K562 (cell line): ENCODE results near the gene MYBPHL. TPM values are rescaled to one million over a fixed set of nuclear protein-coding genes. Genes with fewer than 3 reads are reported as not detected.

Experiments used
- ATAC-seq: fragments of 200-7000 bp; cut with Tn5 transposase; 3 replicates; pipeline ENCODE4 v1.9.1; 2020; ENCODE audit warnings: moderate library complexity
- BruUV-seq: library from RNA; stranded (reverse); fragments of 400-500 nt; replicated peaks from 2 replicates; lab custom pipeline; 2021; lab: Mats Ljungman, UMichigan
- CTCF ChIA-PET: fragments of 300-600 bp; formaldehyde crosslinking; extraction: SDS; loops from one replicate; lab custom pipeline; 2021; ENCODE audit warnings: low intra/inter-chr PET ratio; lab: Yijun Ruan, JAX
- POLR2A ChIA-PET: fragments of 300-600, 350-650 bp; sonication (Branson Sonifier 250); formaldehyde crosslinking; extraction: SDS; loops from one replicate; lab custom pipeline; 2021; ENCODE audit warnings: antibody characterized with exemption, inconsistent platforms; lab: Yijun Ruan, JAX
- DNase-seq, 4 experiments: peaks; one replicate each; pipeline versions ENCODE4 v3.0.0 to v3.0.0-alpha.2; 2011 to 2018; ENCODE audit warnings: low spot score in 3 of 4, mixed read lengths in 3 of 4; ENCODE audit errors: extremely low read depth in 1 of 4
- FAIRE-seq: peaks from 2 replicates; lab custom pipeline; 2011; peaks lifted over from hg19 to GRCh38; lab: Jason Lieb, UNC
- H2AFZ ChIP-seq: 2 replicates; pipeline ENCODE4 v1.6.0; 2011; ENCODE audit warnings: low read depth, low read length, control low read depth, inconsistent platforms
- H3K27ac ChIP-seq: fragments of 200-600 bp; 3 replicates; pipeline ENCODE4 v1.8.0; 2011; ENCODE audit warnings: low read depth, mild to moderate bottlenecking, control low read depth, inconsistent platforms, low read length, moderate library complexity, mixed read lengths; ENCODE audit errors: extremely low read depth
- H3K27me3 ChIP-seq, 2 experiments: fragments of 300-600 bp in 1 of 2; 2 replicates in 1 of 2; 3 replicates in 1 of 2; pipeline versions ENCODE4 v1.6.0 to v1.8.0; 2011; ENCODE audit warnings: inconsistent platforms in 2 of 2, low read length in 2 of 2, mild to moderate bottlenecking in 1 of 2, mixed read lengths in 1 of 2, moderate library complexity in 1 of 2; ENCODE audit not compliant: control insufficient read depth in 2 of 2, insufficient read depth in 2 of 2
- H3K36me3 ChIP-seq: fragments of 300-600 bp; 3 replicates; pipeline ENCODE4 v1.8.0; 2011; ENCODE audit warnings: mild to moderate bottlenecking, low read length, inconsistent platforms; ENCODE audit not compliant: control insufficient read depth, insufficient read depth
- H3K4me1 ChIP-seq, 2 experiments: fragments of 200-600 bp in 1 of 2; replicated peaks in 1 of 2; 2 replicates in 1 of 2; 3 replicates in 1 of 2; pipeline versions ENCODE4 v1.5.1 to v1.8.0; 2011; ENCODE audit warnings: inconsistent platforms in 2 of 2, low read length in 2 of 2, mild to moderate bottlenecking in 1 of 2, mixed read lengths in 1 of 2, moderate library complexity in 1 of 2; ENCODE audit not compliant: control insufficient read depth in 2 of 2, insufficient read depth in 2 of 2
- H3K4me2 ChIP-seq: 2 replicates; pipeline ENCODE4 v1.6.1; 2011; ENCODE audit warnings: low read length, control low read depth, inconsistent platforms, mixed read lengths; ENCODE audit not compliant: insufficient read depth
- H3K4me3 ChIP-seq: fragments of 200-600 bp; sonication (generic), shearing (Covaris generic); 2 replicates; pipeline ENCODE4 v1.5.1; 2016; ENCODE audit warnings: control low read depth, inconsistent platforms
- H3K79me2 ChIP-seq: fragments of 200-600 bp; 3 replicates; pipeline ENCODE4 v1.8.0; 2011; ENCODE audit warnings: low read length, inconsistent platforms; ENCODE audit not compliant: control insufficient read depth, insufficient read depth
- H3K9ac ChIP-seq, 2 experiments: 2 replicates each; pipeline versions ENCODE4 v1.6.0 to v1.6.1; 2011; ENCODE audit warnings: low read depth in 2 of 2, low read length in 2 of 2, control low read depth in 1 of 2, inconsistent platforms in 1 of 2, mild to moderate bottlenecking in 1 of 2, mixed read lengths in 1 of 2; ENCODE audit not compliant: insufficient read depth in 1 of 2
- H3K9me1 ChIP-seq: one replicate; pipeline ENCODE4 v1.6.0; 2011; ENCODE audit warnings: inconsistent platforms, mild to moderate bottlenecking, low read length, moderate library complexity; ENCODE audit not compliant: control insufficient read depth, insufficient read depth
- H3K9me3 ChIP-seq: replicated peaks from 2 replicates; pipeline ENCODE4 v1.5.1; 2011; ENCODE audit warnings: low read depth, low read length, inconsistent platforms; ENCODE audit not compliant: control insufficient read depth, insufficient read depth
- H4K20me1 ChIP-seq: replicated peaks from 2 replicates; pipeline ENCODE4 v1.6.1; 2011; ENCODE audit warnings: low read length, inconsistent platforms, mixed read lengths; ENCODE audit not compliant: control insufficient read depth, insufficient read depth
- FOXP1 ChIP-seq: sonication (generic); formaldehyde crosslinking; IDR thresholded peaks from 2 replicates; pipeline ENCODE4 v1.8.0; 2022; ENCODE audit warnings: mild to moderate bottlenecking, missing genetic modification reagents
- FUS ChIP-seq: fragments of 200-400 bp; formaldehyde crosslinking; optimal IDR thresholded peaks from 2 replicates; pipeline ENCODE3; 2017; ENCODE audit warnings: low read depth, low read length
- NFIC ChIP-seq: fragments of 450-650 bp; IDR thresholded peaks from 2 replicates; pipeline ENCODE4 v1.6.1; 2017; ENCODE audit warnings: mild to moderate bottlenecking, inconsistent platforms
- NONO ChIP-seq, 2 experiments: fragments of 200-400 bp in 1 of 2; fragments of 450-650 bp in 1 of 2; formaldehyde crosslinking in 1 of 2; IDR thresholded peaks; 2 replicates each; pipeline ENCODE4 v1.6.1; 2017; ENCODE audit warnings: low read depth in 2 of 2, mild to moderate bottlenecking in 2 of 2, moderate library complexity in 2 of 2, low read length in 1 of 2
- SRSF9 ChIP-seq: fragments of 200-400 bp; formaldehyde crosslinking; IDR thresholded peaks from 2 replicates; pipeline ENCODE4 v1.6.1; 2017; ENCODE audit warnings: low read depth, low read length, borderline replicate concordance
- TCF7 ChIP-seq: sonication (generic); IDR thresholded peaks from 2 replicates; pipeline ENCODE4 v1.6.1; 2016; ENCODE audit warnings: antibody characterized with exemption, borderline replicate concordance
- XRCC5 ChIP-seq: fragments of 200-400 bp; formaldehyde crosslinking; IDR thresholded peaks from 2 replicates; pipeline ENCODE4 v1.6.1; 2017; ENCODE audit warnings: low read depth, mild to moderate bottlenecking, low read length
- YBX1 ChIP-seq: fragments of 450-650 bp; IDR thresholded peaks from 2 replicates; pipeline ENCODE4 v1.7.1; 2016; ENCODE audit warnings: mild to moderate bottlenecking
- YY1 ChIP-seq, 3 experiments: IDR thresholded peaks; 2 replicates each; pipeline ENCODE4 v1.6.1; 2011; ENCODE audit warnings: low read length in 2 of 3, mild to moderate bottlenecking in 2 of 3, moderate library complexity in 2 of 3, borderline replicate concordance in 1 of 3, control low read depth in 1 of 3, low read depth in 1 of 3; ENCODE audit not compliant: insufficient read depth in 3 of 3, insufficient replicate concordance in 2 of 3, control insufficient read depth in 1 of 3, insufficient read length in 1 of 3; ENCODE audit errors: extremely low read depth in 1 of 3
- ZNF239 ChIP-seq: fragments of 250-450 bp; sonication (Bioruptor Pico); IDR thresholded peaks from 2 replicates; pipeline ENCODE4 v1.4.0; 2020; ENCODE audit warnings: mild to moderate bottlenecking
- WGBS: fragments of 100-300 bp; shearing (Covaris generic); methylation state at CpG from one replicate; pipeline ENCODE4 v1.1.6; 2016; ENCODE audit warnings: low coverage, mixed read lengths; ENCODE audit not compliant: insufficient coverage; ENCODE audit errors: missing lambda C conversion rate; 5-methylcytosine and 5-hydroxymethylcytosine counted together
- in situ Hi-C: fragments of 300-500 bp; cut with MboI; formaldehyde crosslinking; loops from 4 replicates; pipeline ENCODE4 v1.15.0; 2018; ENCODE audit warnings: inconsistent platforms, mixed read lengths
- intact Hi-C: fragments of 100-400 bp; cut with micrococcal nuclease; formaldehyde crosslinking; loops from 2 replicates; pipeline ENCODE4 v1.14.2; 2022
- polyA plus RNA-seq, 8 experiments: library from polyadenylated mRNA; depleted of rRNA in 4 of 8; stranded (reverse) in 5 of 8; unstranded in 3 of 8; fragments of >200 nt; fragmentation: Nextera tagmentation in 2 of 8; fragmentation: Illumina TruSeq in 1 of 8; extraction: Ambion mirVana in 2 of 8; extraction: Trizol in 1 of 8; gene quantifications; 2 replicates each; pipeline versions ENCODE4 v1.2.1 to v1.2.3, GENCODE V29; 2011 to 2014; ENCODE audit warnings: inconsistent platforms in 1 of 8, missing spikeins in 1 of 8
- total RNA-seq, 7 experiments: library from RNA; depleted of rRNA in 6 of 7; stranded (reverse); fragments of >200 nt in 6 of 7; fragmentation: Illumina TruSeq in 2 of 7; extraction: Trizol in 2 of 7; gene quantifications; 2 replicates each; pipeline versions ENCODE4 v1.2.1 to v1.2.3, GENCODE V29; 2011 to 2021; ENCODE audit warnings: low replicate concordance in 1 of 7
- TF ChIP-seq, protein P1 (sequence below): fragments of 250-450 bp; sonication (Bioruptor Pico); IDR thresholded peaks from 2 replicates; pipeline ENCODE4 v1.4.0; 2020
- TF ChIP-seq, protein P2 (sequence below): sonication (generic); formaldehyde crosslinking; IDR thresholded peaks from 2 replicates; pipeline ENCODE4 v1.8.0; 2023; ENCODE audit warnings: missing genetic modification reagents, mild to moderate bottlenecking, borderline replicate concordance

The MYBPHL gene
- total and polyA plus RNA-seq, 9 of the 15 experiments (the other 6 are each of a cell fraction or from before 2014, with no cell fraction given), result 0.20 to 1.9 (median 0.33) TPM

- peaks cover 25 to 32% of the 10 kb centered on the region in 2 experiments for H3K4me1 ChIP-seq
- no peak overlapping the region for H3K4me3 ChIP-seq
- peak overlapping the region; percentile 20; the same call in 1 of the 2 replicates for H3K4me2 ChIP-seq
- ChIA-PET CTCF (no interaction called here), POLR2A (interaction anchor here (0.6 to 1.2 kb wide), 3 partner anchors 11 to 131 kb away, joined by 3 to 5 read pairs (median 4); no protein-coding TSS in a partner anchor)
- no peaks in the 10 kb centered on the region for H3K9me3 ChIP-seq
- H3K9me1 ChIP-seq, result no peaks in the 10 kb centered on the region
- intact Hi-C loops, result no loop called here
- peak overlapping the region; percentile 51; the same call in 1 of the 3 replicates for H3K27ac ChIP-seq
- in situ Hi-C loops, result no loop called here
- H4K20me1 ChIP-seq, result no peaks in the 10 kb centered on the region
- peak; percentile 14 for ATAC-seq
- peak in 1 of 4 experiments; percentile 38 for DNase-seq
- H3K27me3 ChIP-seq, result no peaks in the 10 kb centered on the region
- peak; percentile 71 for FAIRE-seq
- no peaks in the 10 kb centered on the region for H3K79me2 ChIP-seq
- peak overlapping the region; percentile 92 for H2AFZ ChIP-seq
- no peaks in the 10 kb centered on the region for H3K36me3 ChIP-seq
- peak overlapping the region; percentile 39 to 84; a peak in 3 of 4 replicates for H3K9ac ChIP-seq
- no TSS peak for BruUV-seq
- WGBS, result 77% methylated on average over 20 of the region's 20 CpGs
- TF ChIP-seq, protein P1, sequence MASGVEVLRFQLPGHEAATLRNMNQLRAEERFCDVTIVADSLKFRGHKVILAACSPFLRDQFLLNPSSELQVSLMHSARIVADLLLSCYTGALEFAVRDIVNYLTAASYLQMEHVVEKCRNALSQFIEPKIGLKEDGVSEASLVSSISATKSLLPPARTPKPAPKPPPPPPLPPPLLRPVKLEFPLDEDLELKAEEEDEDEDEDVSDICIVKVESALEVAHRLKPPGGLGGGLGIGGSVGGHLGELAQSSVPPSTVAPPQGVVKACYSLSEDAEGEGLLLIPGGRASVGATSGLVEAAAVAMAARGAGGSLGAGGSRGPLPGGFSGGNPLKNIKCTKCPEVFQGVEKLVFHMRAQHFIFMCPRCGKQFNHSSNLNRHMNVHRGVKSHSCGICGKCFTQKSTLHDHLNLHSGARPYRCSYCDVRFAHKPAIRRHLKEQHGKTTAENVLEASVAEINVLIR, result no peak
- TF ChIP-seq SRSF9 (no peak), ZNF239 (no peak), FOXP1 (CRISPR knock-in tag) (no peak), XRCC5 (no peak), NFIC (peak; percentile 41; the same call in 1 of the 2 replicates), YY1 (IDR thresholded peaks at IDR 0.05; ENCODE audit: borderline replicate concordance in 1 of 3, control insufficient read depth in 1 of 3, extremely low read depth in 1 of 3, insufficient read depth in 3 of 3, insufficient read length in 1 of 3, insufficient replicate concordance in 2 of 3, low read depth in 1 of 3, low read length in 2 of 3) (peak in 1 of 3 experiments; percentile 30), FUS (no peak), YBX1 (no peak), NONO (IDR thresholded peaks at IDR 0.05; ENCODE audit: low read depth in 2 of 2, low read length in 1 of 2) (no peak), TCF7 (no peak)
- TF ChIP-seq, protein P2, sequence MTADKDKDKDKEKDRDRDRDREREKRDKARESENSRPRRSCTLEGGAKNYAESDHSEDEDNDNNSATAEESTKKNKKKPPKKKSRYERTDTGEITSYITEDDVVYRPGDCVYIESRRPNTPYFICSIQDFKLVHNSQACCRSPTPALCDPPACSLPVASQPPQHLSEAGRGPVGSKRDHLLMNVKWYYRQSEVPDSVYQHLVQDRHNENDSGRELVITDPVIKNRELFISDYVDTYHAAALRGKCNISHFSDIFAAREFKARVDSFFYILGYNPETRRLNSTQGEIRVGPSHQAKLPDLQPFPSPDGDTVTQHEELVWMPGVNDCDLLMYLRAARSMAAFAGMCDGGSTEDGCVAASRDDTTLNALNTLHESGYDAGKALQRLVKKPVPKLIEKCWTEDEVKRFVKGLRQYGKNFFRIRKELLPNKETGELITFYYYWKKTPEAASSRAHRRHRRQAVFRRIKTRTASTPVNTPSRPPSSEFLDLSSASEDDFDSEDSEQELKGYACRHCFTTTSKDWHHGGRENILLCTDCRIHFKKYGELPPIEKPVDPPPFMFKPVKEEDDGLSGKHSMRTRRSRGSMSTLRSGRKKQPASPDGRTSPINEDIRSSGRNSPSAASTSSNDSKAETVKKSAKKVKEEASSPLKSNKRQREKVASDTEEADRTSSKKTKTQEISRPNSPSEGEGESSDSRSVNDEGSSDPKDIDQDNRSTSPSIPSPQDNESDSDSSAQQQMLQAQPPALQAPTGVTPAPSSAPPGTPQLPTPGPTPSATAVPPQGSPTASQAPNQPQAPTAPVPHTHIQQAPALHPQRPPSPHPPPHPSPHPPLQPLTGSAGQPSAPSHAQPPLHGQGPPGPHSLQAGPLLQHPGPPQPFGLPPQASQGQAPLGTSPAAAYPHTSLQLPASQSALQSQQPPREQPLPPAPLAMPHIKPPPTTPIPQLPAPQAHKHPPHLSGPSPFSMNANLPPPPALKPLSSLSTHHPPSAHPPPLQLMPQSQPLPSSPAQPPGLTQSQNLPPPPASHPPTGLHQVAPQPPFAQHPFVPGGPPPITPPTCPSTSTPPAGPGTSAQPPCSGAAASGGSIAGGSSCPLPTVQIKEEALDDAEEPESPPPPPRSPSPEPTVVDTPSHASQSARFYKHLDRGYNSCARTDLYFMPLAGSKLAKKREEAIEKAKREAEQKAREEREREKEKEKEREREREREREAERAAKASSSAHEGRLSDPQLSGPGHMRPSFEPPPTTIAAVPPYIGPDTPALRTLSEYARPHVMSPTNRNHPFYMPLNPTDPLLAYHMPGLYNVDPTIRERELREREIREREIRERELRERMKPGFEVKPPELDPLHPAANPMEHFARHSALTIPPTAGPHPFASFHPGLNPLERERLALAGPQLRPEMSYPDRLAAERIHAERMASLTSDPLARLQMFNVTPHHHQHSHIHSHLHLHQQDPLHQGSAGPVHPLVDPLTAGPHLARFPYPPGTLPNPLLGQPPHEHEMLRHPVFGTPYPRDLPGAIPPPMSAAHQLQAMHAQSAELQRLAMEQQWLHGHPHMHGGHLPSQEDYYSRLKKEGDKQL (CRISPR knock-in tag), result no peak
- TF ChIP-seq, all 486 proteins: peak for 2
Observed at GRCh38 chr1:109299558-109300343, 7.1 kb downstream of the MYBPHL start.
